GM19043 (cell line): ENCODE data around the gene ALDH16A1.

Experiments used
- ATAC-seq: cut with Tn5 transposase; IDR thresholded peaks from one replicate; pipeline ENCODE4 v1.9.1; 2021; ENCODE audit warnings: low read depth; ENCODE audit not compliant: unreplicated experiment

Gene ALDH16A1

GRCh38 chr19:49487277-49488045 is 34.4 kb downstream of the ALDH16A1 start, which contains the start of gene RPL13A:
Gene RPL13A (plus strand): TSS chr19:49487608. CDS start chr19:49487630, 22 bp downstream.
- peak; percentile 79 for ATAC-seq

- ATAC-seq: no peak
Observed at GRCh38 chr19:49488046-49488862, 35.2 kb downstream of the ALDH16A1 start.

DNA sequence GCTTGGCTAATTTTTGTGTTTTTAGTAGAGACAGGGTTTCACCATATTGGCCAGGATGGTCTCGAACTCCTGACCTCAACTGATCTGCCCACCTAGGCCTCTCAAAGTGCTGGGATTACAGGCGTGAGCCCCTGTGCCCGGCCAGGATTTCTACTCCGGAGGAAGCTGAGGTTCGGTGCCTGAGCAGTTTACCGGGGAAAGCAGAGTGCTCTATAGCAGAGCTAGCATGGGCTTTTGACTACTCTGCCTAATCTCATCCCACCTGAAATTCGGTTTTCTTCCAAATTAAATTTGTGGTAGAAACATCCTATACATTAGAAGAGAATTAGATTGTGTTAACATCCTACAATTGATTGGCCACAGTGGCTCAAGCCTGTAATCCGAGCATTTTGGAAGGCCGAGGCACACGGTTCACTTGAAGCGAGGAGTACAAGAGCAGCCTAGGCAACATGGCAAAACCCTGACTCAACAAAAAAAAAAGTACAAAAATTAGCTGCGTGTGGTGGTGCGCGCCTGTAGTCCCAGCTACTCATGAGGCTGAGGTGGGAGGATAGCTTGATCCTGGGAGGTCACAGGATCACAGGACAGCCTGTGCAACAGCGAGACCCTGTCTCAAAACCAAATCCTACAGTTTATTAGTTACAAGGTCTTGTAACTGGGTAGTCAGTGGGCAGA is 36.0 kb downstream of the ALDH16A1 start:
- no peak for ATAC-seq

- no peak for ATAC-seq
Observed at GRCh38 chr19:49489601-49490167, 36.7 kb downstream of the ALDH16A1 start.

GRCh38 chr19:49490287-49491029 is 37.4 kb downstream of the ALDH16A1 start:
- ATAC-seq: no peak

DNA sequence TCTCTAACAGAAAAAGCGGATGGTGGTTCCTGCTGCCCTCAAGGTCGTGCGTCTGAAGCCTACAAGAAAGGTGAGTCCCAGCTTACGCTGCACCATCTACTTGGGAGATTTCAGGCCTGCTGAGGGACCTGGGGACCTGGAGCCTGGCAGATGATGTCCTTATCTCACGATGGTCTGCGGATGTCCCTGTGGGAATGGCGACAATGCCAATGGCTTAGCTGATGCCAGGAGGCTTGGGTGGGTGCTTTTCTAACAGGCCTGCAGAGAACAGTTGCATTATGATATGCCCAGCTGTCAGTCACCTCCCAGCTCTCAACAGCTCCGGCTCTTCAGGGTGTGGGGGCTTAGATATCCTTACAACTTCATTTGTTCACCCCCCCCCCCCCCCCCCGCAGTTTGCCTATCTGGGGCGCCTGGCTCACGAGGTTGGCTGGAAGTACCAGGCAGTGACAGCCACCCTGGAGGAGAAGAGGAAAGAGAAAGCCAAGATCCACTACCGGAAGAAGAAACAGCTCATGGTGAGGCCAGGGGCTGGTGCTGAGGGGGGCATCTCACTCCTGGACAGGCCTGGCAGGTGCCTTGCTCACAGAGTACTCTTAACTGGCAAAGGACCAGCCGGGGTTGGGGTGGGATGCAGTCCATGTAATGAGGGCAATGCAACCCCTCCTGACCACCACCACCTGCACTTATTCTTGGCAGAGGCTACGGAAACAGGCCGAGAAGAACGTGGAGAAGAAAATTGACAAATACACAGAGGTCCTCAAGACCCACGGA is 38.2 kb downstream of the ALDH16A1 start:
- ATAC-seq: no peak

DNA sequence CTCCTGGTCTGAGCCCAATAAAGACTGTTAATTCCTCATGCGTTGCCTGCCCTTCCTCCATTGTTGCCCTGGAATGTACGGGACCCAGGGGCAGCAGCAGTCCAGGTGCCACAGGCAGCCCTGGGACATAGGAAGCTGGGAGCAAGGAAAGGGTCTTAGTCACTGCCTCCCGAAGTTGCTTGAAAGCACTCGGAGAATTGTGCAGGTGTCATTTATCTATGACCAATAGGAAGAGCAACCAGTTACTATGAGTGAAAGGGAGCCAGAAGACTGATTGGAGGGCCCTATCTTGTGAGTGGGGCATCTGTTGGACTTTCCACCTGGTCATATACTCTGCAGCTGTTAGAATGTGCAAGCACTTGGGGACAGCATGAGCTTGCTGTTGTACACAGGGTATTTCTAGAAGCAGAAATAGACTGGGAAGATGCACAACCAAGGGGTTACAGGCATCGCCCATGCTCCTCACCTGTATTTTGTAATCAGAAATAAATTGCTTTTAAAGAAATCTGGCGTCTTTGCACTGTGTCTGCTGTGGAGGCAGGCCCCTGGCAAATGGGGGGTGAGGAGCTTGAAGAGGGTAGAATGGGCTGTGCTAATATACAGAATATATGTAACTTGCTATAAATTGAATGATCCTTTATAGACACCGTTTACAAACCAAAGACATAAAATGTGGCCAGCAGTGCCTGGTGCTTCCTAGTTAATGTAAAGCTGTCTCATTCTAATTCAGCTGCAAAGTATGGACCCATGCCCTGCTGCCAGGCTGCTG is 39.0 kb downstream of the ALDH16A1 start:
- ATAC-seq: no peak

DNA sequence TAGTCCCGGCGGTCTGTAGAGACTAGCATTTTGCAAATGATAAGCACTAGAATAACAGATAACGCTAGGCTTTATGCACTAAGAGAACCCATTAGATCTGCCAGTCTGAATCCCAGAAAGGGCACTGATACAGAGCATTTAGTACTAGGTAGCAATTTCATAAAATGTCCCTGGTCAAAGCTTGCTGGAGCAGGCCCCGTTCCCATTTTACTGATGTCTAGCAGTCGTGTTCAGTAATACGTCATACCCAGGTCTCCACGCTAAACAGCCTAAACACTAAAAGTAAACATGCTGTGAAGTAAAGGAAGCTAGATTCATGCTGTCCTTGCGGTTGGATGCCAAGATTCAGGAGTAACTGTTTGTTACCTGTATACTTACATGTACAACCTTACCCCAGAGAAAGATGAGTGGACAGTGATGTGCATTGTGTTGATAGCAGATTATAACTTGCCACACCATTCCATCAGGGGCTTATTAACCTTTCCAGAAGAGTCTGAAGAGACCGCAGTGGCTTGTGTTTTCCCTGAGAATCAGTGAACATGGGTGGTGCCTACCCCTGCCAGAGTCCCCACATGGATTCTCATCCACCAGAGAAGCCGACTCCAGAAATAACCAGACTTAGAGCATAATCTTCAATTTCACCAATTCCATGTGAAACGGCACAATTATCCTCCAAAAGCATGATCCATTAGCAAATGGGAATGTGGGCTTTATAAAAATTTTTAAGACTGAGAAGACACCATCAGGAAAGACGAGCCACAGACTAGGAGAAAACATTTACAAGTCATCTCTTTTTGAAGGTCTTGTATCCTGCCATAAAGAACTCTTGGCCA is 39.8 kb downstream of the ALDH16A1 start:
- no peak for ATAC-seq

DNA sequence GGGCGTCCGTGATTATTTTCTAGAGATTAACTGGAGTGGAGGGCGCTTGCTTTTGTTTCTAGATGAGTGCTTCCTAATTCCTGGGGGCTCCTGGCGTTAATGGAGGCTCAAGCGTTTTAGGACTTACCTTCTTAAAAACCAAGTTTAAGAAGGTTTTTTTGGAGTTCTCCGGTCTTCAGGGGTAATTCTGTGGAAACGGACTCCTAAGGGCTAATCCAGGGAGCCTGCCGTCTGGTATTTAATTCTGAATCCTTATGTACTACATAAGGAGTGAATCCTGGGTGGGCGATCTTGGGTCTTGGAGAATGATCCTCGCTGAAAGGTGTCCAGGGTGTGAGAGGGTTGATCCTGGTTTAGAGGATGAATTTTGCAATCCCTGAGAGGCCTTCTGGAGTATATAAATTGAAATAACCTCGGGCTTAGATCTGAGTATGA is 43.6 kb downstream of the ALDH16A1 start:
- ATAC-seq: no peak

DNA sequence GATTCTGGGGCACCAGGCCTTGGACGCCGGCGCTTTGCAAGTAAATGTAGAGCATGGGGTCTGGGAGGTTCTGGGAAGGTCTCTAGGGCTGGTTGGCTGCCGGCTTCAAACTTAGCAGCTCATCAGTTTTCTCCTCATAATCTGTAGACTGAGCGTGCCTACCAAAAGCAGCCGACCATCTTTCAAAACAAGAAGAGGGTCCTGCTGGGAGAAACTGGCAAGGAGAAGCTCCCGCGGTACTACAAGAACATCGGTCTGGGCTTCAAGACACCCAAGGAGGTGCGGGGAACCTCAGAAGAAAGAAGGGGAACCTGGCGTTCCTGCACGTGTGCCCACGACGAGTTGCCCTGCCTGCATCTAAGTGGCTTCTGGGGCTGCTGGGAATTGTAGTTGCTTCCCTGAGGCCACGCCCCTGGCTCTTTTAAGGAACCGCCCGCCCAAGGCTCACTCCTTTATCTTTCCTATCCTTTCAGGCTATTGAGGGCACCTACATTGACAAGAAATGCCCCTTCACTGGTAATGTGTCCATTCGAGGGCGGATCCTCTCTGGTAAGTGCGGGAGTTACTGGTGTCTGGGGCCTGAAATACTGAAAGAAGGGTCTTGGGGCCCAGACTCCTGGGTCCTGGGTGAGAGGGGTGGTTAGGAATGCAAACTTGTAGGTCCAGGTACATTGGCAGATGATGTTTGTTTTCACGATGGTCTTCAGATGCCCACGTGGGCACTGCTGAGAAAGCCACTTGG is 44.2 kb downstream of the ALDH16A1 start:
- ATAC-seq: no peak

DNA sequence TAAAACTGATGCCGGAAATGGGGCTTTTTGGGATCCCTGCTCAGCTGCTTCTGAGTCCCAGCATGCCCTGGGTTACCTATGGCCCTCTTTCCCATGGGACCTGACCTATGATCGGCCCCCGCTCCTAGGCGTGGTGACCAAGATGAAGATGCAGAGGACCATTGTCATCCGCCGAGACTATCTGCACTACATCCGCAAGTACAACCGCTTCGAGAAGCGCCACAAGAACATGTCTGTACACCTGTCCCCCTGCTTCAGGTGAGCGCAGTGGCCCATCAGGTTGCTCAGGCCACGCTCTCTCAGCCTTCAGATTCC is 44.7 kb downstream of the ALDH16A1 start:
- no peak for ATAC-seq

DNA sequence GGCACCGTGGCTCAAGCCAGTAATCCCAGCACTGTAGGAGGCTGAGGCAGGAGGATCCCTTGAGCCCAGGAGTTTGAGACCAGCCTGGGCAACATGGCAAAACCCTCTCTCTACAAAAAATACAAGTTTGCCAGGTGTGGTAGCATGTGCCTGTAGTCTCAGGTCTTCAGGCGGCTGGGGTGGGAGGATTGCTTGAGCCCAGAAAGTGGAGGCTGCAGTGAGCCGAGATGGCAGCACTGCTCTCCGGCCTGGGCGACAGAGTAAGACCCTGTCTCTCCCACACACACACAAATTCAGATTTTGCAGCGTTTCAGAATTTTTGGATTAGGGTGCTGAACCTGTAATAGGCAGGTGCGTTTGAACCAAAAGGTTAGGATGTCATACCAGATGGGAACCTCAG is 45.5 kb downstream of the ALDH16A1 start:
- ATAC-seq: no peak

GRCh38 chr19:49499030-49499670 is 46.1 kb downstream of the ALDH16A1 start:
- ATAC-seq: no peak

DNA sequence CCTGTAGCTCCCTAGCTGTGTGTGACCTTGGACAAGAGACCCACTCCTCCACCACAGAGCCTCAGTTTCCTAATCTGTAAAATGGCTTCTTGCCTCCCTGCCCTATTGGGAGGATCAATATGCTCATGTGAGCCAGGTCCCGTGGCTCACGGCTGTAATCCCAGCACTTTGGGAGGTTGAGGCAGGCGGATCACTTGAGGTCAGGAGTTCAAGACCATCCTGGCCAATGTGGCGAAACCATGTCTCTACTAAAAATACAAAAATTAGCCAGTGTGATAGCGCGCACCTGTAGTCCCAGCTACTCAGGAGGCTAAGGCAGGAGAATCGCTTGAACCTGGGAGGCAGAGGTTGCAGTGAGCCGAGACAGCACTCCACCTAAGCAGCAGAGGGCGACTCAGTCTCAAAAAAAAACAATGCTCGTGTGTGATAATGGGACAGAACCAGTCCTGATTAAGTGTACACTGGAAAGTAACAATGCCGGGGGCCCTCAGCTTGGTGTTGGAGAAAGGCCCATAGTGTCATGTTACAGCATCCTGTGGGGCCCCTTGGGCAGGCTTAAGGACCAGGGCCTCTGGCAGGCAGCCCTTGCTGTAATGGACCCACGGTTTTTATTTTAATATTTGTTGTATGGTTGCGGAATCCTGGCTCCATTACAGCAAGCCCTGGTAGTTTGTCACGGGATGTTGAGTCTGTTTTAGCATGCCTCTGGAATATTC is 50.0 kb downstream of the ALDH16A1 start:
- no peak for ATAC-seq

GRCh38 chr19:49503582-49503962 is 50.5 kb downstream of the ALDH16A1 start:
- ATAC-seq: no peak

DNA sequence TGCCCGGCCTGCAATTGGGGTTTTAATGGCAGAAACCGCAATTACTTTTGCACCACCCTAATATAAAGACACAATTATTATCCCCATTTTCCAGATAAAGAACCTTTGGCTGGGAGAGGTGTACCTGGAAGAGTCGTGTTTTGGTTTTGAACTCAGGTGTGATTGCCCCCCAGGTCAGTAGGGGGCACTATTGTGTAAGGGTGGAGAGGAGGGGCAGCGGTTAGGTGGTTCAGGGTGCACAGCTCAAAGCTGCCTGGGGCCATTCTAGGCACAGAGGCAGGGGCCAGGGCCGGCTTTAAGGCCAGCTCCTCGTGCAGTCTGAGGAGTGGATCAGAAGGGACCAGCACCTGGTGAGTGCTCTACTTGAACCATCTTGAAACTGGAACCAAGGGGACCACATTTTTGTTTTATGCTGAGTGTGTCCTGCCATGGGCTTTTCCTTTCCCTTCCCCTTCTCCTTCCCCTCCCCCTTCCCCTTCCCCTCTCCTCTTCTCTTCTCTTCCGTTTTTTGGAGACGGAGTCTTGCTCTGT is 53.6 kb downstream of the ALDH16A1 start:
- ATAC-seq: no peak
